HFFc6 (cell line): Measurements from ENCODE around the gene EPHB3. TPM values are rescaled to one million over a fixed set of nuclear protein-coding genes. Genes with fewer than 3 reads are reported as not detected.
A peak's percentile ranks its signal among the peaks of the same experiment; 100 is the strongest.

Experiments used
- DNase-seq: peaks from one replicate; pipeline ENCODE4 v3.0.0-alpha.2; 2018
- H3K27ac Mint-ChIP-seq: 2 replicates; pipeline ENCODE4 v1.8.0; 2020; ENCODE audit warnings: mild to moderate bottlenecking, mixed read lengths
- H3K27me3 Mint-ChIP-seq: 2 replicates; pipeline ENCODE4 v1.8.0; 2021; ENCODE audit warnings: mild to moderate bottlenecking, moderate library complexity, mixed read lengths; ENCODE audit not compliant: insufficient read depth
- H3K36me3 Mint-ChIP-seq: 2 replicates; pipeline ENCODE4 v1.8.0; 2021; ENCODE audit warnings: low read depth, mixed read lengths
- H3K4me1 Mint-ChIP-seq: 2 replicates; pipeline ENCODE4 v1.8.0; 2020; ENCODE audit warnings: low read depth, mixed read lengths
- H3K4me3 Mint-ChIP-seq: 2 replicates; pipeline ENCODE4 v1.8.0; 2020; ENCODE audit warnings: mild to moderate bottlenecking, moderate library complexity, mixed read lengths
- H3K9me3 Mint-ChIP-seq: 2 replicates; pipeline ENCODE4 v1.8.0; 2020; ENCODE audit warnings: mild to moderate bottlenecking, mixed read lengths
- CTCF ChIP-seq: fragments of 200-600 bp; sonication (generic); IDR thresholded peaks from 2 replicates; pipeline ENCODE4 v1.5.0; 2021; ENCODE audit warnings: antibody characterized with exemption, mild to moderate bottlenecking
- long read RNA-seq: library from polyadenylated mRNA; unstranded; transcript quantifications from one replicate; pipeline ENCODE4 v2.0.0, GENCODE V29; 2019
- total RNA-seq, 6 experiments: library from RNA; stranded (reverse); fragmentation: NEBNext Ultra II Directional; extraction: Animal tissue kit (Norgen Biotek cat#: 25700); gene quantifications; 2 replicates in 1 of 6; 3 replicates in 5 of 6; pipeline ENCODE4 v1.2.3, GENCODE V29; 2021

EPHB3 gene
- 1 to 10 TPM; 3.0 to 6.6 (median 3.6) TPM for total RNA-seq
- long read RNA-seq, partial matches to known transcripts: 0 of 1 reads
- long read RNA-seq, other reads (novel, unspliced or antisense): 1 of 1 reads

- Mint-ChIP-seq H3K27ac (no peak within 1 kb of the TSS), H3K36me3 (no peaks in the 10 kb centered on the region), H3K4me3 (peak within 1 kb of the TSS; percentile 87), H3K9me3 (no peaks in the 10 kb centered on the region), H3K27me3 (peaks cover 24% of the 10 kb centered on the region), H3K4me1 (peaks cover 45% of the 10 kb centered on the region)
- peak; percentile 99 for TF ChIP-seq CTCF
- DNase-seq: peak; percentile 99
Observed at GRCh38 chr3:184561061-184561912, at the start of gene EPHB3. Gene EPHB3, plus strand, starts transcription at chr3:184561785. Its CDS starts 451 bp downstream, at chr3:184562236.

- no peak overlapping the region for H3K27ac Mint-ChIP-seq
- peaks cover 6% of the 10 kb centered on the region; the same call in 1 of the 2 replicates for H3K4me1 Mint-ChIP-seq
- TF ChIP-seq CTCF: no peak
- no peaks in the 10 kb centered on the region for H3K36me3 Mint-ChIP-seq
- H3K27me3 Mint-ChIP-seq: peaks cover 43% of the 10 kb centered on the region
- H3K9me3 Mint-ChIP-seq: peaks cover 4% of the 10 kb centered on the region; the same call in 1 of the 2 replicates
- H3K4me3 Mint-ChIP-seq: no peak overlapping the region
- DNase-seq: no peak
Observed at GRCh38 chr3:184512621-184513020, 49.0 kb upstream of the EPHB3 start.

- no peak overlapping the region for H3K27ac Mint-ChIP-seq
- no peaks in the 10 kb centered on the region for H3K36me3 Mint-ChIP-seq
- H3K4me1 Mint-ChIP-seq: peaks cover 6% of the 10 kb centered on the region; the same call in 1 of the 2 replicates
- peak; percentile 91 for TF ChIP-seq CTCF
- peaks cover 4% of the 10 kb centered on the region; the same call in 1 of the 2 replicates for H3K9me3 Mint-ChIP-seq
- peak; percentile 56 for DNase-seq
- peaks cover 35% of the 10 kb centered on the region for H3K27me3 Mint-ChIP-seq
- H3K4me3 Mint-ChIP-seq: peak overlapping the region; percentile 31; the same call in 1 of the 2 replicates
Observed at GRCh38 chr3:184513276-184514170, 48.1 kb upstream of the EPHB3 start.

- Mint-ChIP-seq H3K9me3 (peaks cover 4% of the 10 kb centered on the region; the same call in 1 of the 2 replicates), H3K4me3 (peak overlapping the region; percentile 31; the same call in 1 of the 2 replicates), H3K4me1 (peaks cover 6% of the 10 kb centered on the region; the same call in 1 of the 2 replicates), H3K27me3 (peaks cover 37% of the 10 kb centered on the region), H3K27ac (no peak overlapping the region), H3K36me3 (no peaks in the 10 kb centered on the region)
- no peak for TF ChIP-seq CTCF
- DNase-seq: no peak
Observed at GRCh38 chr3:184514171-184514490, 47.5 kb upstream of the EPHB3 start.

GRCh38 chr3:184523825-184524615, 37.6 kb upstream of the EPHB3 start:
- Mint-ChIP-seq H3K36me3 (no peaks in the 10 kb centered on the region), H3K4me3 (no peak overlapping the region), H3K27me3 (peaks cover 36% of the 10 kb centered on the region), H3K9me3 (no peaks in the 10 kb centered on the region), H3K4me1 (peaks cover 23% of the 10 kb centered on the region), H3K27ac (no peak overlapping the region)
- no peak for TF ChIP-seq CTCF
- peak; percentile 42 for DNase-seq
